Chondrocyte (in vitro differentiated cells): Measurements from ENCODE around the gene BSG. TPM values are rescaled to one million over a fixed set of nuclear protein-coding genes. Genes with fewer than 3 reads are reported as not detected.
"Not testable (repeated sequence)": the region's sequence is repeated elsewhere in the genome, so short reads cannot be mapped to it uniquely, and the experiment has no call there.

Experiments used
- DNase-seq: peaks from one replicate; pipeline ENCODE4 v3.0.0; 2021; ENCODE audit warnings: mixed read lengths, low spot score
- H3K27ac Mint-ChIP-seq: one replicate; pipeline ENCODE4 v1.8.0; 2021; ENCODE audit warnings: mild to moderate bottlenecking, moderate library complexity, mixed read lengths; ENCODE audit not compliant: unreplicated experiment
- H3K27me3 Mint-ChIP-seq: 2 replicates; pipeline ENCODE4 v1.8.0; 2021; ENCODE audit warnings: low read depth, mixed read lengths
- H3K36me3 Mint-ChIP-seq: 2 replicates; pipeline ENCODE4 v1.8.0; 2021; ENCODE audit warnings: low read depth, mixed read lengths
- H3K4me1 Mint-ChIP-seq: 2 replicates; pipeline ENCODE4 v1.8.0; 2021; ENCODE audit warnings: low read depth, mild to moderate bottlenecking, mixed read lengths
- H3K4me3 Mint-ChIP-seq: one replicate; pipeline ENCODE4 v1.8.0; 2021; ENCODE audit warnings: mild to moderate bottlenecking, moderate library complexity, mixed read lengths; ENCODE audit not compliant: unreplicated experiment
- H3K9me3 Mint-ChIP-seq: 2 replicates; pipeline ENCODE4 v1.8.0; 2021; ENCODE audit warnings: low read depth, mixed read lengths
- total RNA-seq: library from RNA; stranded (reverse); gene quantifications from 3 replicates; pipeline ENCODE4 v1.2.1, GENCODE V29; 2021
- TF ChIP-seq, protein P1 (sequence below): fragments of 200-600 bp; sonication (generic); IDR thresholded peaks from 2 replicates; pipeline ENCODE4 v1.5.0; 2021; ENCODE audit warnings: antibody characterized with exemption, mild to moderate bottlenecking, moderate library complexity

The BSG gene
- total RNA-seq, 1 donor from 2014 or later, result 440 TPM

DNA sequence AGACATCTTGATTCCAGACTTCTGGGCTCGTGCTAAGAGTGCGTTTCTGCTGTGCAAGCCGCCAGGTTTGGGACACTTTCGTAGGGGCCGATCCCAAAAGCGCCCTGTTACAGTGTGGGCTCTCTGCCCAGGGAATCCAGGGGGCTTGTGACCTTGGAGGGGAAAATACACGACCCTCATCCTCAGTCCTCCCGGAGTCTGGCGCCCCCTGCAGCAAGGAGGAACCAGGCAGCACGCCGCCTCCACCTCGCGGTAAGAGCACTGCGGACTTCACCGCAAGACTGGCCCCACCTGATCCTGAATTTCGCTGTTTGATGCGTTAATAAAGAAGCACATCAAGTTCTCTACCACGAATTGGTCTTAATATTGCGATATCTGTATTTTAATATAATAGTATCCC, 55.8 kb downstream of the BSG start:
- Mint-ChIP-seq H3K36me3 (peaks cover 13% of the 10 kb centered on the region), H3K4me3 (no peak overlapping the region), H3K4me1 (peaks cover 29% of the 10 kb centered on the region), H3K27me3 (no peaks in the 10 kb centered on the region), H3K9me3 (no peaks in the 10 kb centered on the region), H3K27ac (no peak overlapping the region)
- TF ChIP-seq, protein P1, sequence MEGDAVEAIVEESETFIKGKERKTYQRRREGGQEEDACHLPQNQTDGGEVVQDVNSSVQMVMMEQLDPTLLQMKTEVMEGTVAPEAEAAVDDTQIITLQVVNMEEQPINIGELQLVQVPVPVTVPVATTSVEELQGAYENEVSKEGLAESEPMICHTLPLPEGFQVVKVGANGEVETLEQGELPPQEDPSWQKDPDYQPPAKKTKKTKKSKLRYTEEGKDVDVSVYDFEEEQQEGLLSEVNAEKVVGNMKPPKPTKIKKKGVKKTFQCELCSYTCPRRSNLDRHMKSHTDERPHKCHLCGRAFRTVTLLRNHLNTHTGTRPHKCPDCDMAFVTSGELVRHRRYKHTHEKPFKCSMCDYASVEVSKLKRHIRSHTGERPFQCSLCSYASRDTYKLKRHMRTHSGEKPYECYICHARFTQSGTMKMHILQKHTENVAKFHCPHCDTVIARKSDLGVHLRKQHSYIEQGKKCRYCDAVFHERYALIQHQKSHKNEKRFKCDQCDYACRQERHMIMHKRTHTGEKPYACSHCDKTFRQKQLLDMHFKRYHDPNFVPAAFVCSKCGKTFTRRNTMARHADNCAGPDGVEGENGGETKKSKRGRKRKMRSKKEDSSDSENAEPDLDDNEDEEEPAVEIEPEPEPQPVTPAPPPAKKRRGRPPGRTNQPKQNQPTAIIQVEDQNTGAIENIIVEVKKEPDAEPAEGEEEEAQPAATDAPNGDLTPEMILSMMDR, result peak; percentile 71
- DNase-seq, result no peak

DNA sequence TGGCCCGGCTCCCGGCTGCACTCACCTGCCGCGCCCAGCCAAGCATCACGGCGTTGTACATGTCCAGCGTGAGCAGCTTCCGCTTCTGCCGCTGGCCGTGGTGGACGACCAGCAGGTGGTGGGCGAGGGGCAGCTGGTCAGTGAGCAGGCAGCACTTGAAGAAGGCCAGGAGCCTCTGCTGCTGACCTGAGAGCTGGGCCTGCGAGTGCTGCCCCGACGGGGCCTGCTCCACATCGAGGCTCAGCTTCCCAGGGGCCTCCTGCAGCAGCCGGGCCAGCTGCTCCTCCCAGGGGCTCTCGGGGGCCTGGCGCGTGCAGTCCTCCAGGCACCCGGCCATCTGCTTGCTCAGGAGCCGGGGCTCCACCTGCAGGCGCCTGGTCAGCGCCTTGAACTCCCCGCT, 57.1 kb downstream of the BSG start:
- H3K27me3 Mint-ChIP-seq, H3K9me3 Mint-ChIP-seq, H3K27ac Mint-ChIP-seq, H3K4me3 Mint-ChIP-seq: not testable (repeated sequence)
- peak; percentile 87 for DNase-seq
- Mint-ChIP-seq H3K36me3 (peaks cover 13% of the 10 kb centered on the region), H3K4me1 (peaks cover 27% of the 10 kb centered on the region)

DNA sequence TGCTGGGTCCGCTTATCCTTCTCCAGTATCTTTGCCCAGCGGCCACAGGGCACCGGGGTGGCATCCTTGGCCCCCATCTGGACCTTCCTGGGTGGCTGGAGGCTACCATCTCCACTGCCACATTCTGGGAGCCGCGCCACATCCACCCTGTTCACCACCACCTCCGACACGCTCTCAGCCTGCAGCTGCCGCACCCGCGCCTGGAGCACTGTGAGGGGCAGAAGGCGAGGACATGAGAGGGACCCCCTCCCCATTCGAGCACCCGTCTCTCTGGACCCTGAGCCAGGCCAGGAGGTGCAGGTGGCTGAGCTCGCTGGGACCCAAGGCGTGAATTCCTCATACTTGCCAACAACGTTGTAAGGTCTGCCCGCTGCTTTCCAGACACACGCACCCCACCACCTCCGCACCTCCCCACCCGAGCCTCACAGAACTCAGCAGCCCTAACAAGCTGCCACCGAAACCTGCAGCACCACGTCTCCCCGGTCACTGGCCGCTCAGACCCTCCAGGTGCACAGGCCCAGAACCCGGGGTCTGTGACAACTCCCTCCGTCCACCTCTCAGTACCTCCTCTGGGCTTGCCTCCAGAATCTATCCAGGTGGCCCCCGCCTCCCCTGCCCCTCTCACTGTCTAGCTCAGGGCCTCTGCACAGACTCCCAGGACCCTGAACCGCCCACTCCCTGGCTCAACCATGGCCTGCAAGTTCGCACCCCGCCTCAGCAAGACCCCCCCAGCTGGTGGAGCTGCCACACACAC, 57.7 kb downstream of the BSG start:
- no peaks in the 10 kb centered on the region for H3K9me3 Mint-ChIP-seq
- no peaks in the 10 kb centered on the region for H3K27me3 Mint-ChIP-seq
- H3K36me3 Mint-ChIP-seq, result peaks cover 13% of the 10 kb centered on the region
- no peak overlapping the region for H3K4me3 Mint-ChIP-seq
- no peak overlapping the region for H3K27ac Mint-ChIP-seq
- peak; percentile 86 for DNase-seq
- TF ChIP-seq, protein P1, result no peak
- H3K4me1 Mint-ChIP-seq, result peaks cover 27% of the 10 kb centered on the region

DNA sequence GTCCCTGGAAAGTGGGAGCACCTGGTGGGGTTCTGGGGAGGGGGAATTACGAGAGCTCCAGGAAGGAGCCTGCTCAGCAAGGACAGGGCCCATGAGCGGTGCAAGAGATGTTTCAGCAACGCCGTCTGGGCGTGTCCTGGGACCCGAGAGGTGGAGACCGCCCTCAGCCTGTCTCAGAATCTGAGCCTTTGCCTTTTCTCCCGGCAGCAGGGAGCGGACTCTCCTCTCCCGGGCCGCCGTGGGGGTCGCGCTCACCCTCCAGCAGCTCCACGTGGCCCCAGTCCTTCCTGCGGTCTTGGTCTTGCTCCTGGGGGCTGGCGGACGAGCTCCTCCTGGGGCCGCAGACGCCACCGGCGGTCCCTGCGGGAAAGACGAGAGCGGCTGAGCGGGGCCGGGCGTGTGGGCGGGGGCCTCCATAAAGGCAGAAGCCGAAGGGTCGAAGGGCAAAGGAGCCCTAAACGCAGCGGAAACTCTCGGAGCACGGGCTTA, 60.2 kb downstream of the BSG start:
- no peaks in the 10 kb centered on the region for H3K9me3 Mint-ChIP-seq
- peak overlapping the region; percentile 98 for H3K4me3 Mint-ChIP-seq
- H3K36me3 Mint-ChIP-seq, result peaks cover 11% of the 10 kb centered on the region
- TF ChIP-seq, protein P1, result no peak
- H3K27ac Mint-ChIP-seq, result peak overlapping the region; percentile 79
- peaks cover 22% of the 10 kb centered on the region for H3K4me1 Mint-ChIP-seq
- DNase-seq, result no peak
- no peaks in the 10 kb centered on the region for H3K27me3 Mint-ChIP-seq

Other genes starting within 250 kb of the BSG start
- gene MIER2, start 227.8 kb upstream of the BSG start, total RNA-seq, result 40.2 to 44.5 TPM (median 42.4 TPM) in 3 replicates
- gene C2CD4C, start 163.4 kb upstream of the BSG start, total RNA-seq, result 1.1 to 1.4 TPM (median 1.4 TPM) in 3 replicates
- gene SHC2, start 111.6 kb upstream of the BSG start, total RNA-seq, result 26.9 to 50.9 TPM (median 47.8 TPM) in 3 replicates
- gene MADCAM1, start 76.1 kb upstream of the BSG start, total RNA-seq, result 0.59 to 0.92 TPM (median 0.62 TPM) in 3 replicates
- 18.3 to 22.6 TPM (median 21.3 TPM) in 3 replicates for gene TPGS1, start 65.1 kb upstream of the BSG start, total RNA-seq
- gene CDC34, start 40.8 kb upstream of the BSG start, total RNA-seq, result 41.4 to 71.1 TPM (median 66.9 TPM) in 3 replicates
- not detected in 3 replicates for gene GZMM, start 28.5 kb upstream of the BSG start, total RNA-seq
- gene HCN2, start 17.3 kb downstream of the BSG start, total RNA-seq, result 6.2 to 6.8 TPM (median 6.7 TPM) in 3 replicates
- gene POLRMT, start 60.9 kb downstream of the BSG start, total RNA-seq, result 27.3 to 35.8 TPM (median 35.5 TPM) in 3 replicates
- not detected in 3 replicates for gene FGF22, start 67.3 kb downstream of the BSG start, total RNA-seq
- gene RNF126, start 90.6 kb downstream of the BSG start, total RNA-seq, result 29.3 to 36.3 TPM (median 29.5 TPM) in 3 replicates
- gene FSTL3, start 103.8 kb downstream of the BSG start, total RNA-seq, result 267 to 316 TPM (median 312 TPM) in 3 replicates
- not detected in 3 replicates for gene PRSS57, start 122.9 kb downstream of the BSG start, total RNA-seq
- gene PALM, start 136.3 kb downstream of the BSG start, total RNA-seq, result 166 to 182 TPM (median 175 TPM) in 3 replicates
- gene MISP, start 178.5 kb downstream of the BSG start, total RNA-seq, result 1.5 to 2.2 TPM (median 1.6 TPM) in 3 replicates
- gene PTBP1, start 224.9 kb downstream of the BSG start, total RNA-seq, result 281 to 343 TPM (median 285 TPM) in 3 replicates
- gene PLPPR3, start 249.4 kb downstream of the BSG start, total RNA-seq, result 5.4 to 6.8 TPM (median 6.0 TPM) in 3 replicates